Motor neuron (in vitro differentiated cells): ENCODE results near the gene AKR1C3. TPM values are rescaled to one million over a fixed set of nuclear protein-coding genes. Genes with fewer than 3 reads are reported as not detected.
"Not testable (repeated sequence)": the region's sequence is repeated elsewhere in the genome, so short reads cannot be mapped to it uniquely, and the experiment has no call there.

Source experiments
- ATAC-seq, 8 experiments: fragments of 200-7000 bp; cut with Tn5 transposase; replicated peaks in 6 of 8; 2 replicates each; pipeline ENCODE4 v1.8.0; 2021; ENCODE audit warnings: mild to moderate bottlenecking in 8 of 8, moderate library complexity in 8 of 8
- H3K27ac ChIP-seq, 2 donors: fragments of 250-450 bp; sonication (Bioruptor Pico); 2 replicates each; pipeline ENCODE4 v1.9.0; 2021; ENCODE audit warnings: antibody characterized with exemption in 2 of 2, mild to moderate bottlenecking in 2 of 2, moderate library complexity in 1 of 2
- H3K4me1 ChIP-seq, 2 donors: fragments of 250-450 bp; sonication (Bioruptor Pico); replicated peaks in 1 of 2; 2 replicates each; pipeline ENCODE4 v1.6.1; 2021; ENCODE audit warnings: antibody characterized with exemption in 2 of 2, mild to moderate bottlenecking in 2 of 2, moderate library complexity in 1 of 2
- H3K4me3 ChIP-seq, 5 donors: fragments of 250-450 bp; sonication (Bioruptor Pico); 2 replicates each; pipeline ENCODE4 v1.9.0; 2021; ENCODE audit warnings: antibody characterized with exemption in 5 of 5, mild to moderate bottlenecking in 5 of 5, moderate library complexity in 4 of 5
- WGBS, 10 experiments: fragments of 450-650 bp; shearing (Covaris generic); methylation state at CpG; one replicate each; pipeline ENCODE4 v1.0.0; 2022; 5-methylcytosine and 5-hydroxymethylcytosine counted together
- in situ Hi-C, 9 experiments: fragments of 400-800 bp; cut with MboI; loops; one replicate each; pipeline ENCODE4 v1.15.0; 2021; ENCODE audit warnings: low sequenced_read_pairs in 9 of 9, low pct_unique_long_range_greater_than_20kb in 2 of 9; ENCODE audit not compliant: unreplicated experiment in 9 of 9
- total RNA-seq, 8 experiments: library from RNA; unstranded; fragments of 300-600 nt; gene quantifications; 2 replicates each; pipeline versions ENCODE4 v1.2.3 to v1.2.4, GENCODE V29; 2022

AKR1C3 gene
- total RNA-seq, 8 experiments from 2014 or later = 0.54 to 76.4 (median 1.6) TPM; not detected in 1

- H3K4me3 ChIP-seq = no peak overlapping the region
- no peak for ATAC-seq
- in situ Hi-C loops = loop anchor here in 1 of 9 experiments (10.0 kb wide), 2 partner anchors 192 to 238 kb away; no protein-coding TSS in a partner anchor
- H3K4me1 ChIP-seq = no peaks in the 10 kb centered on the region
- WGBS, 10 experiments = 66 to 94% (median 85%) methylated on average over 1 to 6 of the region's 6 CpGs
- no peak overlapping the region for H3K27ac ChIP-seq
These were observed 1.1 kb upstream of the AKR1C3 start for GRCh38 chr10:5092848-5093790.

- no peak overlapping the region for H3K4me3 ChIP-seq
- peak in 2 of 8 experiments; percentile 15 to 30 for ATAC-seq
- 32 to 91% (median 80%) methylated on average over 1 to 4 of the region's 4 CpGs; no CpG with 5 or more reads in 1 of the 10 experiments for WGBS, 10 experiments
These were observed 1.5 kb downstream of the AKR1C3 start for GRCh38 chr10:5095687-5096086.

GRCh38 chr10:5096108-5096507, 1.9 kb downstream of the AKR1C3 start:
- in situ Hi-C loops = loop anchor here in 1 of 9 experiments (10.0 kb wide), 2 partner anchors 189 to 241 kb away; no protein-coding TSS in a partner anchor
- WGBS, 10 experiments = 42 to 100% (median 46%) methylated on average over 1 to 2 of the region's 2 CpGs; no CpG with 5 or more reads in 4 of the 10 experiments
- H3K27ac ChIP-seq = no peak overlapping the region
- no peaks in the 10 kb centered on the region for H3K4me1 ChIP-seq
- ATAC-seq = no peak
- H3K4me3 ChIP-seq = no peak overlapping the region

More at GRCh38 chr10:5095687-5096086, 1.5 kb downstream of the AKR1C3 start:
- in situ Hi-C loops = loop anchor here in 1 of 9 experiments (10.0 kb wide), 2 partner anchors 189 to 241 kb away; no protein-coding TSS in a partner anchor
- Histone ChIP-seq H3K4me1 (no peaks in the 10 kb centered on the region), H3K27ac (no peak overlapping the region)

- in situ Hi-C loops, H3K4me1 ChIP-seq, ATAC-seq, H3K4me3 ChIP-seq, H3K27ac ChIP-seq: not testable (repeated sequence)
- 80 to 100% methylated on average over 1 to 2 of the region's 11 CpGs; no CpG with 5 or more reads in 8 of the 10 experiments for WGBS, 10 experiments
These were observed 8.3 kb downstream of the AKR1C3 start for GRCh38 chr10:5102479-5102878.

GRCh38 chr10:5103481-5103880, 9.3 kb downstream of the AKR1C3 start:
- in situ Hi-C loops = no loop called here
- 50 to 92% (median 83%) methylated on average over 1 to 2 of the region's 2 CpGs; no CpG with 5 or more reads in 4 of the 10 experiments for WGBS, 10 experiments

GRCh38 chr10:5105626-5106025, 11.4 kb downstream of the AKR1C3 start:
- Histone ChIP-seq H3K4me3 (no peak overlapping the region), H3K27ac (no peak overlapping the region), H3K4me1 (no peaks in the 10 kb centered on the region)
- no peak for ATAC-seq
- in situ Hi-C loops = no loop called here
- 86 to 100% (median 100%) methylated on average over 1 of the region's 1 CpG; no CpG with 5 or more reads in 5 of the 10 experiments for WGBS, 10 experiments

More at GRCh38 chr10:5103481-5103880, 9.3 kb downstream of the AKR1C3 start:
- no peaks in the 10 kb centered on the region for H3K4me1 ChIP-seq
- H3K4me3 ChIP-seq = no peak overlapping the region
- ATAC-seq = no peak
- H3K27ac ChIP-seq = no peak overlapping the region

GRCh38 chr10:5106553-5106952, 12.3 kb downstream of the AKR1C3 start:
- WGBS, 10 experiments = 67 to 100% (median 100%) methylated on average over 1 of the region's 1 CpG; no CpG with 5 or more reads in 3 of the 10 experiments
- ATAC-seq = no peak
- no peaks in the 10 kb centered on the region for H3K4me1 ChIP-seq
- no peak overlapping the region for H3K4me3 ChIP-seq
- in situ Hi-C loops = no loop called here
- no peak overlapping the region for H3K27ac ChIP-seq

- in situ Hi-C loops = no loop called here
- ATAC-seq = no peak
These were observed 13.8 kb downstream of the AKR1C3 start for GRCh38 chr10:5107860-5108526.

GRCh38 chr10:5108658-5109416, 14.6 kb downstream of the AKR1C3 start:
- H3K4me3 ChIP-seq = no peak overlapping the region
- ATAC-seq = no peak
- WGBS, 10 experiments = 8 to 63% (median 28%) methylated on average over 2 to 3 of the region's 3 CpGs
- in situ Hi-C loops = no loop called here
- no peak overlapping the region for H3K27ac ChIP-seq
- no peaks in the 10 kb centered on the region for H3K4me1 ChIP-seq

More at GRCh38 chr10:5107860-5108526, 13.8 kb downstream of the AKR1C3 start:
- WGBS, 10 experiments = 50 to 90% (median 63%) methylated on average over 1 to 6 of the region's 8 CpGs; no CpG with 5 or more reads in 3 of the 10 experiments
- Histone ChIP-seq H3K4me1 (no peaks in the 10 kb centered on the region), H3K4me3 (no peak overlapping the region), H3K27ac (no peak overlapping the region)

- H3K4me1 ChIP-seq, in situ Hi-C loops, ATAC-seq, H3K27ac ChIP-seq, H3K4me3 ChIP-seq: not testable (repeated sequence)
- 60 to 100% methylated on average over 1 of the region's 12 CpGs; no CpG with 5 or more reads in 8 of the 10 experiments for WGBS, 10 experiments
These were observed 15.6 kb downstream of the AKR1C3 start for GRCh38 chr10:5109861-5110260.

- ATAC-seq = no peak
- no peak overlapping the region for H3K27ac ChIP-seq
- WGBS, 10 experiments = 42 to 100% (median 80%) methylated on average over 1 to 5 of the region's 5 CpGs; no CpG with 5 or more reads in 1 of the 10 experiments
- H3K4me1 ChIP-seq = no peaks in the 10 kb centered on the region
- H3K4me3 ChIP-seq = no peak overlapping the region
- in situ Hi-C loops = no loop called here
These were observed 22.4 kb downstream of the AKR1C3 start for GRCh38 chr10:5116621-5117020.

GRCh38 chr10:5117026-5117425, 22.8 kb downstream of the AKR1C3 start:
- WGBS, 10 experiments = 31 to 92% (median 62%) methylated on average over 1 to 3 of the region's 3 CpGs; no CpG with 5 or more reads in 3 of the 10 experiments
- in situ Hi-C loops = no loop called here
- Histone ChIP-seq H3K27ac (no peak overlapping the region), H3K4me3 (no peak overlapping the region), H3K4me1 (no peaks in the 10 kb centered on the region)
- no peak for ATAC-seq
